SH-SY5Y (cell line): ENCODE data around the gene URGCP.

Experiments used
- GATA2 ChIP-seq: IDR thresholded peaks from 2 replicates; pipeline ENCODE4 v1.6.1; 2011; ENCODE audit warnings: mild to moderate bottlenecking, low read depth, low read length
- GATA3 ChIP-seq: IDR thresholded peaks from 2 replicates; pipeline ENCODE4 v1.6.1; 2011; ENCODE audit warnings: low read depth, mild to moderate bottlenecking, low read length, moderate library complexity

DNA sequence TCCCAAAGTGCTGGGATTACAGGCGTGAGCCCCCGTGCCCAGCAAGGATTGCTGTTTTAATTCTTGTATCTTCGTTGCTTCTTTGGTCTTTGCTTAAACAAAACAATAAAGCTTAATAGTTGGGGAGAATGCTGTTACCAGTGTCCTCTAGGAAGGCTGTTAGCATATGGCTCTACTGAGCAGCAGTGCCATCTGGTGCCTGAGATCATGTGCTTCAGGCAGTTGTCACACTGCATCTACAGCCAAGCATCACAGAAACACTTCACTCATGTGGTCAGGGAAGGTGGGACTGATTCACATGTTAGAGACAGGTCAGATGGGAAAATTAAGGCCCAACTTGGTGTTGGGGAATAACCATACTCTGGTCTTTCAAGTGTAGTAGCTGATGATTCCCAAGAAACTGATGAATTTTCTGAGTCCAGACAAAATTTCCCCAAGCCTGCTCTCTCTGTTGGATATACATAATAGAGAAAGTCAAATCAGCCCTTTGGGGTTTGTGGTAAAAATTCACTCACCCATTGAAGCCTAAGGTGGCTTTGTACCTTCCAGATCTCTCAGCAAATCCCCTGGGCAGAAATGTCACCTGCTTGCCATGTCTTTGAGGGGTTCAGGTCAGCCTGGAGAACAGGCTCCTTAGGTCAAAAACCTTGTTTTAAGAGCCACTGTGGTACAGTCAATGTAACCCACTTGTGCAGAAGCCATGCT, 48.3 kb upstream of the URGCP start:
- TF ChIP-seq GATA3 (no peak), GATA2 (no peak)
